HG02642 (cell line): Measurements from ENCODE around the gene PGAP2.
A peak's percentile ranks its signal among the peaks of the same experiment; 100 is the strongest.
"Not testable (repeated sequence)": the region's sequence is repeated elsewhere in the genome, so short reads cannot be mapped to it uniquely, and the experiment has no call there.

ENCODE experiments used
- ATAC-seq: cut with Tn5 transposase; IDR thresholded peaks from one replicate; pipeline ENCODE4 v1.9.1; 2021; ENCODE audit warnings: mild to moderate bottlenecking; ENCODE audit not compliant: unreplicated experiment, poor library complexity

The PGAP2 gene

DNA sequence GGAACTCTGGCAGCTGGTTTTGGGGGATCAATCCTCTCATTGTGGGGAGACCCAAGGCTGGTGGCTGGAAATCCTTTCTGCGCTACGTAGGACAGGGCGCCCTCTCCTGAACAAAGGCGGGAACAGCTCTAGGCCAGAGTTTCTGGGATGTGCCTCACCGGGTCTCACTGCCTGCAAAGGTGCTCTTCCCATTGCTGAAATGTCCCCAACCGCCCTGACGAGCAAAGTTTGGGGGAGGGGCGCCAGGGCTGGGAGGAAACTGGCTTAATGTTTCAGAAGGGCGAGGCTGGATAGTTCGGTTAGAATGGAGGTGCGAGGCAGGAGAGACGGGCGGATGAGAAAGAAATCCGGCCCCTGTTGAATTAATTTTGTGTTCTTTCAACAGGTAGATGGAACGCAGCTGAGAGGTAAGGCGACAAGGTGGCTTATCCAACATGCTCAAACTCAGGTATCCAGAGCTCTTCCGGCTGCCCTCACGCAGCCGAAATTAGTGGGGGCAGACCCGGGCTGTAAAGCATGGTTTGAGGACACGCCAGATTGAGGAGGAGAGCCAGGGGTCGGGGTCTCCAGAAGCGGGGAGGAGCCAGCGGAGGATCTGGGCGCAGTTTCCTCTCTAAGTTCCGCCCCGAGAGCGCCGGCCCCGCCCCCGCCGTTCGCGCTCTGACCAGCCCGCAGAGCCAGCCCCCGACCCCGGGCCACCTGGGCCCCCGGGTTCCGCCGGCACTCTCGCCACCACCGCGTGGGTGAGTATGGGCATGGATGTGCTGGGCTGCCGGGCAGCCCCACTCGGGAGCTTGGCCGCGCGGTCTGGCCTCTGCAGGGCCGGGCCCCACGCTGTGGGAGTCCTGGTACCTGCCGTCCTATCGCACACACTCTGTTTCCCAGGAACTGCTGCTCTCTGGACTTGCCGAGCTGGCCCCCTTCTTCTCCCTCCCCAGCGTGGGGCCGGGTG, at the start of gene PGAP2:
PGAP2 (plus strand) TSS at position 652 of the 952 bp plus-strand sequence. CDS start 2,700 bp downstream, outside the sequence.
- ATAC-seq, result peak; percentile 75

DNA sequence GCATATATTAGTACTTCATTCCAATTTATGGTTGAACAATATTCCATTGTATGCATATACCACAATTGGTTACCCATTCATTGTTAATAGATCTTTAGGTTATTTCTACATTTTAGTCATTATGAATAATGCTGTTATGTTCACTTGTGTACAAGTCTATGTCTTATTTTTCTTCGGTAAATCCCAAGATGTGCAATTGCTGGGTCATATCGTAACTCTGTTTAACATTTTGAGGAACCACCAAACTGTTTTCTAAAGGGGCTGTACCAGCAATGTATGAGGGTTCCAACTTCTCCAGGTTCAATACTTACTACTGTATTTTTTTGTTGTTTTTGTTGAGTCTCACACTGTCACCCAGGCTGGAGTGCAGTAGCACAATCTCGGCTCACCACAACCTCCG, 44.1 kb upstream of the PGAP2 start:
- no peak for ATAC-seq

DNA sequence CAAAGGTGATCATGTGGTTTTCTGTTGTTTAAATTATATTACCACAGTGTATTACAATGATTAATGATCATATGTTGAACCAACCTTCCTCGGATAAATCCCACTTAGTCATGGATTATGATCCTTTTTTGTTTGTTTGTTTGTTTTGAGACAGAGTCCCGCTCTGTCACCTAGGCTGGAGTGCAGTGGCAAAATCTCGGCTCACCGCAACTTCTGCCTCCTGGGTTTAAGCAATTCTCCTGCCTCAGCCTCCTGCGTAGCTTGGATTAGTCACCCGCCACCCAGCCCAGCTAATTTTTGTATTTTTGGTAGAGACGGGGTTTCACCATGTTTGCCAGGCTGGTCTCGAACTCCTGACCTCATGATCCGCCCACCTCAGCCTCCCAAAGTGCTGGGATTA, 41.5 kb upstream of the PGAP2 start:
- ATAC-seq, result not testable (repeated sequence)

GRCh38 chr11:3767536-3767935, 40.8 kb upstream of the PGAP2 start:
- ATAC-seq, result no peak

DNA sequence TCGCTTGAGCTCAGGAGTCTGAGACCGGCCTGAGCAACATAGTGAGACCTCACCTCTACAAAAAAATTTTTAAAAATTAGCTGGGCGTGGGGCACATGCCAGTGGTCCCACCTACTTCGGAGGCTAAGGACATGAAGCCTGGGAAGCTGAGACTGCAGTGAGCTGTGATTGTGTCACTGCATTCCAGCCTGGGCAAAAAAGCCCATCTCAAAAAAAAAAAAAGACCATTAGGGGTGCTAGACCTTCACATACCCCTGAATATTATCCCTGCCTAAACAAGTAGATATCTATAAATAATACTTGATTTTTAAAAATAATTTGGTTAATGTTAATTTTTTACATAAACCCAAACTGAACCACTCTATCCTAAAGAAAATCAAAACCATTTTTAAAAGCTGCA, 35.2 kb upstream of the PGAP2 start:
- no peak for ATAC-seq

GRCh38 chr11:3775736-3776406, 32.5 kb upstream of the PGAP2 start:
- ATAC-seq, result no peak

GRCh38 chr11:3781423-3781822, 26.9 kb upstream of the PGAP2 start:
- ATAC-seq, result no peak

- ATAC-seq, result no peak
Measured at GRCh38 chr11:3782963-3783362, 25.4 kb upstream of the PGAP2 start.

DNA sequence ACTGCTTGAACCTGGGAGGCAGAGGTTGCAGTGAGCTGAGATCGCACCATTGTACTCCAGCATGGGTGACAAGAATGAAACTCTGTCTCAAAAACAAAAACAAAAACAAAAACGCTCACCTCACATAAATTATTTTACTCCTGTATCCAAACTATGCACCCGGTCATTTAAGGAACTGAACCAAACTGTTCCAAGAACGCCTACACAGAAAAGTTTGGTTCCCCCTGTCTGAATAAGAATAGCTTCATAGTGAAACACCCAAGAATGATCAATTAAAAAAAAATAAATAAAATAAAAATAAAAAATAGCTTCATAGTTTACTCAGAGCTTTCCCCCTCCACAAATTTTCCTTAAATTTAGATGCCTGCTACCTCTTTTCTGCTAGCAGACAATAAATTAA, 24.7 kb upstream of the PGAP2 start:
- no peak for ATAC-seq

- ATAC-seq, result no peak
Measured at GRCh38 chr11:3786781-3787428, 21.5 kb upstream of the PGAP2 start.

DNA sequence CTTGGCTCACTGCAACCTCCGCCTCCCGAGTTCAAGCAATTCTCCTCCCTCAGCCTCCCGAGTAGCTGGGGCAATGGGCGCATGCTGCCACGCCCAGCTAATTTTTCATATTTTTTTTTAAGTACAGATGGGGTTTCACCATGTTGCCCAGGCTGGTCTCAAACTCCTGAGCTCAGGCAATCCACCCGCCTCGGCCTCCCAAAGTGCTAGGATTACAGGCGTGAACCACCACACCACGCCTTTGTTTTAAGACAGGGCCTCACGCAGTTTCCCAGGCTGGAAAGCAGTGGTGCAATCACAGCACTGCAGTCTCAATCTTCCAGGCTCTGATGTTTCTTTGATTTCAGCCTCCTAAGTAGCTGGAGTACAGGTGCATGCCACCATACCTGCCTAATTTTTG, 14.0 kb upstream of the PGAP2 start:
- not testable (repeated sequence) for ATAC-seq

- ATAC-seq, result no peak
Measured at GRCh38 chr11:3795131-3796001, 13.0 kb upstream of the PGAP2 start.

DNA sequence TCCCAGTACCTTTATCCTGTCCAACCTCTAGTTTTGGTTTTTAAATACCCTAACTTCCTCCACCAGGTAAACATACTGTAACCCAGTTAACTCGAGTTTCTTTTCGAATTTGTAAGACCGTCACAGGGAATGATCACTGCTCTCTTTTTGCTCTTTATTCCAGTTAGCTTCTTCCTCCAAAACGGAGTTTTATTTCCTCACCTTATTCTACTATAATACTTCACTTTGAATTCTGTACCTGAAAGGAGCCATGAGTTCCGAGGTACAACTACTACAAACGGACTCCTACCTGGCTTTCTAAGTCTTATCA, 12.4 kb upstream of the PGAP2 start:
- ATAC-seq, result no peak

DNA sequence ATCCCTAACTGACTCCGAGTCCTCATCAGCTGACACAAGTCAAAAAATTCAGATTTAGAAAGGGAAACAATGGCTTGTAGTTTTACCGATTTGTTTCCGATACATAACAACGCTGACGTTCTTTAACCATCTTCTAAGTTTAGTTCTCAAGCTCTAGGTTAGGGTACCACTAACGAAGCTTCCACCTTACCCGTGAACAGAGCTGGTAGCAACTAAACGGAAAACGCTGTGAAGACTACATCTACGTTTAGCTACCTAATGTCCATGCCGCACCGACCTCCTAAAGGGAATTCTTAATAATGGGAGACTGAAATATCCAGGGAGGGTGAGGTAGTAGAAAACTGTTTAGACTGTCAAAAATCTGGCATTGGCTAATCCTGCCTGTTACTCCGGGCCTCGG, 12.0 kb upstream of the PGAP2 start:
- ATAC-seq, result no peak

DNA sequence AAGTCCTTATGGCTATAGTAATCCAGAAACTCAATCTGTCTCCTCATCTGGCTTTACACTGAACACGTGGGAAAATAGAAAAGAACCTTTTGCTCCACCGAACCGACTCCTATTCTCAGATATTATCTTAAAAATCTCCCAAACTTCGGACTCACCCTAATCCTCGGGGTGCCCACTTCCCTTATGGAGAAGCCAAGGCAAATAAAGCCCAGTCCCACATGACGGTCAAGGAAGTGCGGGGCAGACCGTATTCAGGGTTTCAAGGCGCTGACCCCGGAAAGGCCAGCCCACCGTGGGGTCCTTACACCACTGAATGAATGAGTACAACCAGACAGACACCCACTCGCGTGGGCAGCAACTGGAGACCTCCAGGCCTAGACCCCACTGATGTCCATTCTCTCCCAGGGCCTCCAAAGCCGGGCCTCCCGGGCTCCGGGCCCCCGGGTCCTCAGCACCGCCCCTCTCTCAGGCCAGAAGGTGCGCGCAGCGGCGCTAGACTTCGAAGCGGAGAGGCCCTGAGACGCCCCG, 11.5 kb upstream of the PGAP2 start:
- peak; percentile 30 for ATAC-seq

DNA sequence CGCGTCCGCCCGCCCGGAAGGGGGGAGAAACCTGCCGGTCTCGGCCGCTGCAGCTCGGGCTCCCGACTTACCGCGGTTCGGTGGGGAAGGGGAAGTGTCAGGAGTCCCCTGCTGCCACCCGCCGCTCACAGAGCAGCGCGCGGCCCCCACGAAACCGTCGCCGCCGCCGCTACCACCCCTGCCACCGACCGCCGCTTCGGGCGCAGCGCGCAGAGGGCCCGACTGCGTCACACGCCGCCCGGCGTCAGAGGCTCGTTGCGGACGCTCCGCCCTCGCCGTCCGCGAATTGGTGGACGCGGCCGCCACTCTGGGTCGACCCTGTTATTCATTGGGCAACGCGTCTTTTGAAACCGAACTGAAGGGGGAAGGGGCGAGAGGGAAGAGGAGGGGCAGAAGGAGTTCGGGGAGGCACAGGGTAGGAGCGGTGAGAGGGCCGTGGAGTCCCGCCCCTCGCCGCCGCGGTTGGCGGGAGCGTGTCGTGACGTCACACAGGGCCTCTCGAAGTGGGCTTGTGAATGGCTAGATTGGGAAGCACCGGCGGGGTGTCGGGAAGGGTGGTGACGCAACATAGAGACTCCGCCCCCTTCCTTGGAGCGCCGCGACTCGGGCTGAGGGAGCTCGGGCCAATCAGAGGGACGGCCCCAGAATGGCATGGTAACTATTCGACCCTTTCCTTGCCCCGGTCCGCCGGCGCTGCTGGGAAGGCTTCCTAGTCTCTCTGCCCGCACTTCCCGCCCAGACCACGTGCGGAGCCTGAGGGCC, 10.8 kb upstream of the PGAP2 start, which contains the start of gene NUP98:
NUP98 (minus strand) TSS at position 226 of the 762 bp plus-strand sequence. CDS start 15,437 bp downstream, outside the sequence.
- ATAC-seq, result peak; percentile 94

GRCh38 chr11:3799143-3799542, 9.2 kb upstream of the PGAP2 start:
- ATAC-seq, result no peak

DNA sequence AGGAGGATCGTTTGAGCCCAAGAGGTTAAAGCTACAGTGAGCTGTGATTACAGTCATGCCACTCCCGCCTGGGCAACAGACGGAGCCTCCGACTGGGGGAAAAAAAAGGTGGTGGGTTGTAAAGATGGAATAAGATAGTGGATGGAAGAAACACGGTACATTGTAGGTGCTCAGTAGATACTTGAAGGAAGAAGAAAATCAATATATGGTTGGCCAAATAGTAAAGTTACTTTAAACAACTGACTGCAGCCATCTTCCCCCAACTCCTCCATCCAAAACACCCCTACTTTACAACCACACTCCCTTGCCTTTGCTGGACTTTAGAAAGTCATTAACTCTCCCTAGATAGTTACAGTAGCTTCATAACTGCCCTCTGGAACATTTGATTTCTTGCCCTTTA, 8.5 kb upstream of the PGAP2 start:
- no peak for ATAC-seq
